Fibroblast of lung (primary cell): Measurements from ENCODE around the gene APH1A. TPM values are rescaled to one million over a fixed set of nuclear protein-coding genes. Genes with fewer than 3 reads are reported as not detected.
"Not testable (repeated sequence)": the region's sequence is repeated elsewhere in the genome, so short reads cannot be mapped to it uniquely, and the experiment has no call there.

ENCODE experiments used
- DNase-seq, 2 donors: peaks; one replicate each; pipeline versions ENCODE4 v3.0.0 to v3.0.0-alpha.2; 2010; ENCODE audit warnings: low read depth in 2 of 2
- H2AFZ ChIP-seq: 2 replicates; pipeline ENCODE4 v1.5.1; 2012; ENCODE audit warnings: low read length, control low read depth, inconsistent platforms
- H3K27ac ChIP-seq: 2 replicates; pipeline ENCODE4 v1.5.1; 2011; ENCODE audit warnings: low read length, control low read depth; ENCODE audit not compliant: insufficient read depth
- H3K27me3 ChIP-seq: 2 replicates; pipeline ENCODE4 v1.5.1; 2011; ENCODE audit warnings: mild to moderate bottlenecking, low read length; ENCODE audit not compliant: control insufficient read depth, insufficient read depth
- H3K36me3 ChIP-seq: 2 replicates; pipeline ENCODE4 v1.5.1; 2011; ENCODE audit warnings: low read length; ENCODE audit not compliant: control insufficient read depth, insufficient read depth
- H3K4me1 ChIP-seq: 2 replicates; pipeline ENCODE4 v1.5.1; 2011; ENCODE audit warnings: low read length; ENCODE audit not compliant: control insufficient read depth, insufficient read depth; ENCODE audit errors: extremely low read depth
- H3K4me2 ChIP-seq: 2 replicates; pipeline ENCODE4 v1.5.1; 2011; ENCODE audit warnings: low read length, control low read depth; ENCODE audit not compliant: insufficient read depth; ENCODE audit errors: extremely low read depth
- H3K4me3 ChIP-seq, 4 experiments: fragments of 200-600 bp in 1 of 4; sonication (generic) in 1 of 4; replicated peaks in 1 of 4; 2 replicates each; pipeline ENCODE4 v1.5.1; 2011 to 2016; ENCODE audit warnings: low read length in 4 of 4, low read depth in 3 of 4, mild to moderate bottlenecking in 3 of 4, control low read depth in 2 of 4, inconsistent platforms in 1 of 4, mixed read lengths in 1 of 4; ENCODE audit not compliant: insufficient read depth in 1 of 4; ENCODE audit errors: control extremely low read depth in 1 of 4
- H3K79me2 ChIP-seq: 2 replicates; pipeline ENCODE4 v1.5.1; 2012; ENCODE audit warnings: mild to moderate bottlenecking, low read length, inconsistent platforms; ENCODE audit not compliant: control insufficient read depth, insufficient read depth
- H3K9ac ChIP-seq: 2 replicates; pipeline ENCODE4 v1.5.1; 2011; ENCODE audit warnings: mild to moderate bottlenecking, low read length, control low read depth; ENCODE audit not compliant: insufficient read depth
- H3K9me3 ChIP-seq: 2 replicates; pipeline ENCODE4 v1.5.1; 2012; ENCODE audit warnings: low read depth, low read length; ENCODE audit not compliant: control insufficient read depth, insufficient read depth
- H4K20me1 ChIP-seq: 2 replicates; pipeline ENCODE4 v1.5.1; 2011; ENCODE audit warnings: low read length; ENCODE audit not compliant: control insufficient read depth, insufficient read depth; ENCODE audit errors: extremely low read depth
- CTCF ChIP-seq, 2 donors: IDR thresholded peaks in 1 of 2; conservative IDR thresholded peaks in 1 of 2; 1 replicate in 1 of 2; 2 replicates in 1 of 2; pipeline ENCODE4 v1.5.1; 2011 to 2012; ENCODE audit warnings: low read length in 2 of 2, control low read depth in 1 of 2, inconsistent platforms in 1 of 2, low read depth in 1 of 2, mild to moderate bottlenecking in 1 of 2
- EZH2 ChIP-seq: IDR thresholded peaks from 2 replicates; pipeline ENCODE4 v1.5.1; 2012; ENCODE audit warnings: low read length, control low read depth, mild to moderate bottlenecking; ENCODE audit errors: missing control alignments
- polyA plus RNA-seq, 2 donors: library from polyadenylated mRNA; depleted of rRNA in 1 of 2; stranded (reverse) in 1 of 2; unstranded in 1 of 2; fragments of >200 nt; gene quantifications; 2 replicates each; pipeline ENCODE4 v1.2.1, GENCODE V29; 2011 to 2012; ENCODE audit warnings: missing spikeins in 1 of 2
- total RNA-seq: library from RNA; depleted of rRNA; stranded (reverse); fragments of >200 nt; gene quantifications from 2 replicates; pipeline ENCODE4 v1.2.1, GENCODE V29; 2014

APH1A gene
- total and polyA plus RNA-seq, 2 donors (not counting 1 experiment from before 2014, with no cell fraction given) = 81.4 to 125 TPM

- Histone ChIP-seq H3K9ac (no peak overlapping the region), H2AFZ (peak overlapping the region; percentile 0), H3K9me3 (no peaks in the 10 kb centered on the region), H3K4me2 (peak overlapping the region; percentile 36), H3K36me3 (no peaks in the 10 kb centered on the region), H3K4me1 (peaks cover 2% of the 10 kb centered on the region), H3K27me3 (no peaks in the 10 kb centered on the region), H4K20me1 (no peaks in the 10 kb centered on the region), H3K27ac (peak overlapping the region; percentile 94), H3K79me2 (peaks cover 46% of the 10 kb centered on the region), H3K4me3 (peak overlapping the region; percentile 67 to 99 (median 90))
- peak; percentile 13 to 31 for DNase-seq
- TF ChIP-seq EZH2 (no peak), CTCF (conservative IDR thresholded peaks at IDR 0.05 in 1 of 2, IDR thresholded peaks at IDR 0.05 in 1 of 2; ENCODE audit: low read depth in 1 of 2, low read length in 2 of 2) (no peak)
Measured at GRCh38 chr1:150233359-150234308, 35.2 kb downstream of the APH1A start.

GRCh38 chr1:150232921-150233320 lies 35.9 kb downstream of the APH1A start:
- DNase-seq, H3K9ac ChIP-seq, H3K4me3 ChIP-seq, H3K27ac ChIP-seq, H3K27me3 ChIP-seq, H3K4me2 ChIP-seq, H3K4me1 ChIP-seq, H2AFZ ChIP-seq, H4K20me1 ChIP-seq, H3K9me3 ChIP-seq, H3K36me3 ChIP-seq: not testable (repeated sequence)
- H3K79me2 ChIP-seq = peaks cover 46% of the 10 kb centered on the region

- H3K4me3 ChIP-seq, H3K4me2 ChIP-seq, H3K9ac ChIP-seq, H2AFZ ChIP-seq, H3K4me1 ChIP-seq, H4K20me1 ChIP-seq, DNase-seq, H3K36me3 ChIP-seq, H3K27ac ChIP-seq, H3K9me3 ChIP-seq, H3K27me3 ChIP-seq: not testable (repeated sequence)
- H3K79me2 ChIP-seq = peaks cover 23% of the 10 kb centered on the region
Measured at GRCh38 chr1:150228246-150228645, 40.6 kb downstream of the APH1A start.

- Histone ChIP-seq H3K27ac (no peak overlapping the region), H2AFZ (no peak overlapping the region), H3K79me2 (peaks cover 13% of the 10 kb centered on the region), H3K4me1 (no peaks in the 10 kb centered on the region), H3K36me3 (peaks cover 3% of the 10 kb centered on the region), H3K27me3 (no peaks in the 10 kb centered on the region), H3K9ac (no peak overlapping the region), H4K20me1 (no peaks in the 10 kb centered on the region), H3K4me2 (no peak overlapping the region), H3K9me3 (no peaks in the 10 kb centered on the region), H3K4me3 (no peak overlapping the region)
- TF ChIP-seq EZH2 (no peak), CTCF (conservative IDR thresholded peaks at IDR 0.05 in 1 of 2, IDR thresholded peaks at IDR 0.05 in 1 of 2; ENCODE audit: low read depth in 1 of 2, low read length in 2 of 2) (no peak)
- no peak for DNase-seq
Measured at GRCh38 chr1:150227228-150227627, 41.6 kb downstream of the APH1A start.
